Measurements from ENCODE around the gene ZBED3.
A peak's percentile ranks its signal among the peaks of the same experiment; 100 is the strongest.

Gene ZBED3

DNA sequence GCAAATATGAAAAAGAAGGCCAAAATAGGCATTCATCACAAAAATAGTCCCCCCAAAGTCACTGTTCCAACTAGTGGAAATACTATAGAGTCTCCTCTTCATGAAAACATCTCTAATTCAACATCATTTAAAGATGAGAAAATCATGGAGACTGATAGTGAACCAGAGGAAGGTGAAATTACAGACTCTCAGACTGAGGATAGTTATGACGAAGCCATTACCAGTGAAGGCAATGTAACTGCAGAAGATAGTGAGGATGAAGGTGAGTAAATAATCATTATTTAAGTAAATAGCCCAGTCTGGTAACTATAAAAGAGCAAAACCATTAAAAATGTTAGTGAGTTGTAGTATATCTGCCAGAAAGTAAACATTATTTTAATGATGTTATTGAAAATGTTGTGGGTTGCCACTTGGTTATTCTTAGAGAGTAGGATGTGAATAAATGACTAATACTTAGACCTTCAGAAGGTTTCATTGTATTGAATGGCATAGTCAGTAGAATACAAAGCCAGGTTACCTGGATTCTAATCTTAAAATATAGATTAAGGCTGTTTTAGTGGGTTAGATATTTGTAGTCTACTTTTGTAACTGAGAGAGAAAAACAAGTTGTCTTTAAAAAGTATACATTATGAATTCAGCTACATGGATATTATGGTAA, 40.5 kb downstream of the ZBED3 start:
- no peak for DNase-seq (ENCODE audit: extremely low read depth, low read depth)
- TF ChIP-seq CTCF (IDR thresholded peaks at IDR 0.05; ENCODE audit: low read depth, low read length) = no peak

- TF ChIP-seq CTCF (IDR thresholded peaks at IDR 0.05; ENCODE audit: low read depth, low read length) = no peak
- no peak for DNase-seq (ENCODE audit: extremely low read depth, low read depth)
Observed at GRCh38 chr5:77035950-77036349, 51.1 kb downstream of the ZBED3 start.

DNA sequence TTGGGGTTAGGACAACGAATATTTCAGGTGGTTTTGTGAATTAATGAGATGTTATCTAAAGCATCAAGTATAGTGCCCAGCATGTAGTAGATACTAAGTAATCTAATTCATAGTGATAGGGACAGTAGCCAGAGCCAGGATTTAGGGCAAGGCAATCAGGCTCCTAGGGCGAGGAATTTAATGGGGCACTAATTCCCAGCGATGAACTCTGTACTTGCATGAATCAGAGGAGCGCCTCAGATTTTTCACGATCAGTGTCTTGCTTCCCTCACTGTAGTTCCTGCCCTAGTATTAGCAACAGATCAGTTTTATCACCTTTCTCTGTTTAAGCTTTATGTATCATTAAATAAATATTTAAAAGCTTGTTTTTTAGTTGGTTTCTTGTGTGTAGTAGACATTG, 53.7 kb downstream of the ZBED3 start:
- no peak for TF ChIP-seq CTCF (IDR thresholded peaks at IDR 0.05; ENCODE audit: low read depth, low read length)

DNA sequence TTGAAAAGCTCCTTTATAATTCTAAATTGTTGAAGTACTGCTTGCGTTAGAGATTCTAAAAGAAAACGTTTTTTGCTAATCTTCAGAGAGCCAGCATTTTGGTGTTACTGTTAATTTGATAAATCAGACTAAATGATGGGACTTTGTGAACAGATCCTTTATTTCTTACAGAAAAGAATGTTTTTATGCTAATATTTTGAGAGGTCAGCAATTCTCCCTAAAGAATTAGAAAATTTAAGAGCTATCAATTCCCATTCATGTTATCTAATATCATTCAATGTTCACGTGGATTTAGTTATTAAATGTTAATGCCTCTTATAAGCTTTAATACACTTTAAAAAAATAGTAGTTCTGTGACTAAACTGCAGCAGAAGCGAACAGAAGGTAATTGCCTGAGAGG, 54.5 kb downstream of the ZBED3 start:
- TF ChIP-seq CTCF (IDR thresholded peaks at IDR 0.05; ENCODE audit: low read depth, low read length) = no peak
- no peak for DNase-seq (ENCODE audit: extremely low read depth, low read depth)

More for the DNA sequence above, 53.7 kb downstream of the ZBED3 start:
- DNase-seq (ENCODE audit: extremely low read depth, low read depth) = no peak

DNA sequence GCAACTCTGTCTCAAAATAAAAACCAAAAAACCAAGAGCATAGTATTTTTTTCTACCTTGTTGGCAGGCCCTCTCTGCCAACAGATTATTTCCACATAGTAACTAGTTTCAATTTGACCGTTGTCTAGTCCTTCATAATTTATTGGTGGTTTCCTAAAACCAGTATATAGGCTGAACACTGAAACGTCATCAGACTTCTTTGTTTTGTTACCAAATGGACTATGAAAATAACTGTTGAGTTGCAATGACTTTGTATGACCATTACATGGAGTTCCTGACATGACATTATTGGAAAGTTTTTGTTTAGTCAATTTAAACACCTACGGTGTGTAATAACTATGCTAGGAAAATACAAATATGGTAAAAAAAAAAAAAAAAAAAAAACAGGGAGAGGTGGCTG, 55.2 kb downstream of the ZBED3 start:
- no peak for TF ChIP-seq CTCF (IDR thresholded peaks at IDR 0.05; ENCODE audit: low read depth, low read length)
- no peak for DNase-seq (ENCODE audit: extremely low read depth, low read depth)

DNA sequence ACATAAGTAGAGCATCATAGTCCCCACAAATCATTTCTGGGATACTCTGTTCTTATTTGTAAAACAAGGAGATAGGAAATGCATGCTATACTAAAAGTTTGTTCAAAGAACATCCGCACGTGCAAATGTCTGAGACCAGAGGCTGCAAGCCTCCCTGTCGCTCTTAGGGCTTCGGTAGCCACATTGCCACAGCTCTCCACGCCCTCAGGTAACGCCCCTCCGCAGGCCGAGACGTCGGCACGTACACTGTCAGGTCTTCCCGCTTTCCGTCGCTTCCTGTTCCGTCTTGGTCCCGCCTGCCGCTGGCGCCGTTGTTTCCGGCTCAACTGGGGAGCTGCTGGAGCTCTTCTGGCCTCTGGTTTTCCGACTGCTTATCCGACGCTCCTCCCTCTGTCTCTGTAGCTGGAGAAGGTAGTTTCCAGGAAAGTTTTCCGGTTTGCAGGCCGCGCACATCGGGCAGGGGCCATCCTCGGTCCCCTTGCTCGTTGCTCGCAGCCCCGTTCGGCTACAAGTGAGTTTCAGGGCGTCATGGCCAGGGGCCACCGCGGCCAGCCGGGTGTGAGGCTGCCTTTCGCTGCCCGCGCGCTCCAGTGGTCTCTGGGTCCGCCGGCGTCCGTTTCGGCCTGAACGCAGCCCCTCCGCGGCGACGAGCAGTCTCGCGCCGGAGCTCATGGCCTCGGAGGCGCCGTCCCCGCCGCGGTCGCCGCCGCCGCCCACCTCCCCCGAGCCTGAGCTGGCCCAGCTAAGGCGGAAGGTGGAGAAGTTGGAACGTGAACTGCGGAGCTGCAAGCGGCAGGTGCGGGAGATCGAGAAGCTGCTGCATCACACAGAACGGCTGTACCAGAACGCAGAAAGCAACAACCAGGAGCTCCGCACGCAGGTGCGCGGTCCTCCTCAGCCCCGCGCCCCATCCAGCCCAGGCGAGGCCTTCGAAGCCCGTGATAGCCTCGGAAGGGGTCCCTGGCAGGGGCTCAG, 56.7 kb downstream of the ZBED3 start, which contains the start of gene AGGF1:
TSS of gene AGGF1 (plus strand) at position 308 of the 975 bp plus-strand sequence. CDS start at position 671, 363 bp downstream.
- DNase-seq (ENCODE audit: extremely low read depth, low read depth) = peak; percentile 75
- no peak for TF ChIP-seq CTCF (IDR thresholded peaks at IDR 0.05; ENCODE audit: low read depth, low read length)

- DNase-seq (ENCODE audit: extremely low read depth, low read depth) = no peak
- TF ChIP-seq CTCF (IDR thresholded peaks at IDR 0.05; ENCODE audit: low read depth, low read length) = no peak
Observed at GRCh38 chr5:77029376-77029885, 57.7 kb downstream of the ZBED3 start.

Measured in AG09319 (cell line).